ENCODE measurements around the gene C3orf20. TPM values are rescaled to one million over a fixed set of nuclear protein-coding genes. Genes with fewer than 3 reads are reported as not detected.

Gene C3orf20
- total and polyA plus RNA-seq, 2 of the 13 experiments (the other 11 are each of a cell fraction or from before 2014, with no cell fraction given): 0.03 to 0.04 TPM

DNA sequence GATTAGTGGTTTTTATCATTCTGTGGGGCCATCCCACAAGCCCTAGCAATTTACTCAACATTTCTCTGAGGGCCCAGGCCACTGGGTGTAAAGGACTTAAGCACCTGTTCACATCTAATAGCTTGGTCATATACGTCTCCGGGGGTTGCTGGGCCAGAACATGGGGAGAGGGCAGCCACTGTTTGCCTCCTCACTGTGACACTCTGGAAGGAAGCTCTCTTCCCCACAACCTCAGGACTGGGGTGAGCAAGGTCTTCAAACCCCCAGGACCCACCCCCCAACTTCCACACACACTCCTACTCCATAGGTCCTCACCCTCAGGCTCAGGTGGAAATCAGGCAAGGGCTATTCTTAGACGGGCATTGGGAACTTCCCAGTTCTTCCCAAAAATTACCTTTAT is 28.9 kb downstream of the C3orf20 start (continued):
- TF ChIP-seq, protein P1, sequence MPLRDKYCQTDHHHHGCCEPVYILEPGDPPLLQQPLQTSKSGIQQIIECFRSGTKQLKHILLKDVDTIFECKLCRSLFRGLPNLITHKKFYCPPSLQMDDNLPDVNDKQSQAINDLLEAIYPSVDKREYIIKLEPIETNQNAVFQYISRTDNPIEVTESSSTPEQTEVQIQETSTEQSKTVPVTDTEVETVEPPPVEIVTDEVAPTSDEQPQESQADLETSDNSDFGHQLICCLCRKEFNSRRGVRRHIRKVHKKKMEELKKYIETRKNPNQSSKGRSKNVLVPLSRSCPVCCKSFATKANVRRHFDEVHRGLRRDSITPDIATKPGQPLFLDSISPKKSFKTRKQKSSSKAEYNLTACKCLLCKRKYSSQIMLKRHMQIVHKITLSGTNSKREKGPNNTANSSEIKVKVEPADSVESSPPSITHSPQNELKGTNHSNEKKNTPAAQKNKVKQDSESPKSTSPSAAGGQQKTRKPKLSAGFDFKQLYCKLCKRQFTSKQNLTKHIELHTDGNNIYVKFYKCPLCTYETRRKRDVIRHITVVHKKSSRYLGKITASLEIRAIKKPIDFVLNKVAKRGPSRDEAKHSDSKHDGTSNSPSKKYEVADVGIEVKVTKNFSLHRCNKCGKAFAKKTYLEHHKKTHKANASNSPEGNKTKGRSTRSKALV (CRISPR knock-in tag; IDR thresholded peaks at IDR 0.05): no peak
- no peak for TF ChIP-seq NCOA1 (CRISPR knock-in tag; IDR thresholded peaks at IDR 0.05)
- no peak for TF ChIP-seq MXI1 (IDR thresholded peaks at IDR 0.05; ENCODE audit: borderline replicate concordance, low read depth, low read length)
- no peak for TF ChIP-seq SIN3A (IDR thresholded peaks at IDR 0.05; ENCODE audit: borderline replicate concordance, low read depth, low read length)
- no peak for TF ChIP-seq ZNF263 (CRISPR knock-in tag; IDR thresholded peaks at IDR 0.05)
- TF ChIP-seq ZNF331 (CRISPR knock-in tag; IDR thresholded peaks at IDR 0.05): no peak
- TF ChIP-seq, protein P2, sequence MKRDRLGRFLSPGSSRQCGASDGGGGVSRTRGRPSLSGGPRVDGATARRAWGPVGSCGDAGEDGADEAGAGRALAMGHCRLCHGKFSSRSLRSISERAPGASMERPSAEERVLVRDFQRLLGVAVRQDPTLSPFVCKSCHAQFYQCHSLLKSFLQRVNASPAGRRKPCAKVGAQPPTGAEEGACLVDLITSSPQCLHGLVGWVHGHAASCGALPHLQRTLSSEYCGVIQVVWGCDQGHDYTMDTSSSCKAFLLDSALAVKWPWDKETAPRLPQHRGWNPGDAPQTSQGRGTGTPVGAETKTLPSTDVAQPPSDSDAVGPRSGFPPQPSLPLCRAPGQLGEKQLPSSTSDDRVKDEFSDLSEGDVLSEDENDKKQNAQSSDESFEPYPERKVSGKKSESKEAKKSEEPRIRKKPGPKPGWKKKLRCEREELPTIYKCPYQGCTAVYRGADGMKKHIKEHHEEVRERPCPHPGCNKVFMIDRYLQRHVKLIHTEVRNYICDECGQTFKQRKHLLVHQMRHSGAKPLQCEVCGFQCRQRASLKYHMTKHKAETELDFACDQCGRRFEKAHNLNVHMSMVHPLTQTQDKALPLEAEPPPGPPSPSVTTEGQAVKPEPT (CRISPR knock-in tag; IDR thresholded peaks at IDR 0.05; ENCODE audit: low read depth): no peak
- no peak for TF ChIP-seq NFE2 (CRISPR knock-in tag; IDR thresholded peaks at IDR 0.05)
- TF ChIP-seq CAMTA2 (CRISPR knock-in tag; IDR thresholded peaks at IDR 0.05; ENCODE audit: borderline replicate concordance): no peak
- TF ChIP-seq TBX3 (IDR thresholded peaks at IDR 0.05; ENCODE audit: borderline replicate concordance): no peak
- no peak for TF ChIP-seq ZNF431 (CRISPR knock-in tag; IDR thresholded peaks at IDR 0.05; ENCODE audit: borderline replicate concordance, low read depth)

DNA sequence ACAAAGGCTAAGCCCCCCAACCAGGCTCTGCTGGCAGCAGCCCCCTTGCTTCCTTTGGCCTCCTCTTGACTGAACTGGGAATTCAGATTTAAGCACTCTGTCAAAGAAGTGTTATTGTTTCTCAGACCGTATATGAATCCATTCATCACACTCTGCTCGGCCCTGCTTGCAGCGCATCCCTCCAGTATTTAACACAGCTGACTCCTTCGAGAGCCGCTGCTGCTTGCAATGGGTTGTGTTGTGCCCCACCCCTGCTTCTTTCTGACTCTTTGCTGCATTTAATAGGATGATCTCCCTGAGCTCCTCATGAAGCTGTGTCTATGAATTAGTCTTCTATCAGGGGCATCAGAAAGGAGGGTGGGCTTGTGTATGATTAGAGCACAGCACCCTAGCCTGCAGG is 31.2 kb downstream of the C3orf20 start:
- ChIA-PET CTCF (ENCODE audit: low intra/inter-chr PET ratio, low total read pairs) (no interaction called here), POLR2A (no interaction called here)
- TF ChIP-seq ZKSCAN5 (CRISPR knock-in tag; IDR thresholded peaks at IDR 0.05) (no peak), HNF4G (IDR thresholded peaks at IDR 0.05; ENCODE audit: borderline replicate concordance, low read depth, low read length) (no peak), HNF4G (CRISPR knock-in tag; IDR thresholded peaks at IDR 0.05; ENCODE audit: borderline replicate concordance, low read depth) (no peak), AHR (CRISPR knock-in tag; IDR thresholded peaks at IDR 0.05) (no peak), DNMT3B (CRISPR knock-in tag; conservative IDR thresholded peaks at IDR 0.05) (no peak)
- Histone ChIP-seq H3K4me2 (ENCODE audit: low read depth, low read length) (no peak overlapping the region), H4K20me1 (ENCODE audit: insufficient read depth, low read length) (no peaks in the 10 kb centered on the region), H2AFZ (ENCODE audit: low read length) (no peak overlapping the region), H3K79me2 (ENCODE audit: insufficient read depth, low read length) (no peaks in the 10 kb centered on the region), H3K4me3 (replicated peaks in 1 of 3; ENCODE audit: insufficient read depth in 1 of 3, low read depth in 2 of 3, low read length in 3 of 3) (no peak overlapping the region), H3K27ac (ENCODE audit: extremely low read length, insufficient read depth, low read length) (no peak overlapping the region), H3K9me3 (ENCODE audit: low read length) (no peaks in the 10 kb centered on the region), H3K4me1 (ENCODE audit: insufficient read depth, low read length) (no peaks in the 10 kb centered on the region), H3K9ac (ENCODE audit: insufficient read depth, low read depth, low read length) (no peak overlapping the region), H3K36me3 (replicated peaks in 1 of 2; ENCODE audit: control insufficient read depth in 1 of 2, insufficient read depth in 2 of 2, low read length in 2 of 2) (no peaks in the 10 kb centered on the region), H3K27me3 (ENCODE audit: control insufficient read depth in 1 of 2, insufficient read depth in 2 of 2, low read length in 2 of 2) (no peaks in the 10 kb centered on the region; a peak in 1 of 5 replicates)
- in situ Hi-C loops (cut with HindIII; ENCODE audit: extremely low pct_ligation_motif_present, low pct_unique_long_range_greater_than_20kb): no loop called here
- BruUV-seq (replicated peaks): no TSS peak
- 67% methylated on average over 5 of the region's 5 CpGs for WGBS (ENCODE audit: low lambda C conversion rate)
- DNase-seq (ENCODE audit: low spot score): no peak
- ATAC-seq: no peak
- intact Hi-C loops (cut with micrococcal nuclease; ENCODE audit: unreplicated experiment): no loop called here
- FAIRE-seq: no peak

All from HepG2 (cell line).